K562 (cell line): ENCODE measurements around the gene DSE. TPM values are rescaled to one million over a fixed set of nuclear protein-coding genes. Genes with fewer than 3 reads are reported as not detected.

Experiments used
- ATAC-seq: fragments of 200-7000 bp; cut with Tn5 transposase; 3 replicates; pipeline ENCODE4 v1.9.1; 2020; ENCODE audit warnings: moderate library complexity
- BruUV-seq: library from RNA; stranded (reverse); fragments of 400-500 nt; replicated peaks from 2 replicates; lab custom pipeline; 2021; lab: Mats Ljungman, UMichigan
- CTCF ChIA-PET: fragments of 300-600 bp; formaldehyde crosslinking; extraction: SDS; loops from one replicate; lab custom pipeline; 2021; ENCODE audit warnings: low intra/inter-chr PET ratio; lab: Yijun Ruan, JAX
- POLR2A ChIA-PET: fragments of 300-600, 350-650 bp; sonication (Branson Sonifier 250); formaldehyde crosslinking; extraction: SDS; loops from one replicate; lab custom pipeline; 2021; ENCODE audit warnings: antibody characterized with exemption, inconsistent platforms; lab: Yijun Ruan, JAX
- DNase-seq, 4 experiments: peaks; one replicate each; pipeline versions ENCODE4 v3.0.0 to v3.0.0-alpha.2; 2011 to 2018; ENCODE audit warnings: low spot score in 3 of 4, mixed read lengths in 3 of 4; ENCODE audit errors: extremely low read depth in 1 of 4
- FAIRE-seq: peaks from 2 replicates; lab custom pipeline; 2011; peaks lifted over from hg19 to GRCh38; lab: Jason Lieb, UNC
- H2AFZ ChIP-seq: 2 replicates; pipeline ENCODE4 v1.6.0; 2011; ENCODE audit warnings: low read depth, low read length, control low read depth, inconsistent platforms
- H3K27ac ChIP-seq: fragments of 200-600 bp; 3 replicates; pipeline ENCODE4 v1.8.0; 2011; ENCODE audit warnings: low read depth, mild to moderate bottlenecking, control low read depth, inconsistent platforms, low read length, moderate library complexity, mixed read lengths; ENCODE audit errors: extremely low read depth
- H3K27me3 ChIP-seq, 2 experiments: fragments of 300-600 bp in 1 of 2; 2 replicates in 1 of 2; 3 replicates in 1 of 2; pipeline versions ENCODE4 v1.6.0 to v1.8.0; 2011; ENCODE audit warnings: inconsistent platforms in 2 of 2, low read length in 2 of 2, mild to moderate bottlenecking in 1 of 2, mixed read lengths in 1 of 2, moderate library complexity in 1 of 2; ENCODE audit not compliant: control insufficient read depth in 2 of 2, insufficient read depth in 2 of 2
- H3K36me3 ChIP-seq: fragments of 300-600 bp; 3 replicates; pipeline ENCODE4 v1.8.0; 2011; ENCODE audit warnings: mild to moderate bottlenecking, low read length, inconsistent platforms; ENCODE audit not compliant: control insufficient read depth, insufficient read depth
- H3K4me1 ChIP-seq, 2 experiments: fragments of 200-600 bp in 1 of 2; replicated peaks in 1 of 2; 2 replicates in 1 of 2; 3 replicates in 1 of 2; pipeline versions ENCODE4 v1.5.1 to v1.8.0; 2011; ENCODE audit warnings: inconsistent platforms in 2 of 2, low read length in 2 of 2, mild to moderate bottlenecking in 1 of 2, mixed read lengths in 1 of 2, moderate library complexity in 1 of 2; ENCODE audit not compliant: control insufficient read depth in 2 of 2, insufficient read depth in 2 of 2
- H3K4me2 ChIP-seq: 2 replicates; pipeline ENCODE4 v1.6.1; 2011; ENCODE audit warnings: low read length, control low read depth, inconsistent platforms, mixed read lengths; ENCODE audit not compliant: insufficient read depth
- H3K4me3 ChIP-seq: fragments of 200-600 bp; sonication (generic), shearing (Covaris generic); 2 replicates; pipeline ENCODE4 v1.5.1; 2016; ENCODE audit warnings: control low read depth, inconsistent platforms
- H3K79me2 ChIP-seq: fragments of 200-600 bp; 3 replicates; pipeline ENCODE4 v1.8.0; 2011; ENCODE audit warnings: low read length, inconsistent platforms; ENCODE audit not compliant: control insufficient read depth, insufficient read depth
- H3K9ac ChIP-seq, 2 experiments: 2 replicates each; pipeline versions ENCODE4 v1.6.0 to v1.6.1; 2011; ENCODE audit warnings: low read depth in 2 of 2, low read length in 2 of 2, control low read depth in 1 of 2, inconsistent platforms in 1 of 2, mild to moderate bottlenecking in 1 of 2, mixed read lengths in 1 of 2; ENCODE audit not compliant: insufficient read depth in 1 of 2
- H3K9me1 ChIP-seq: one replicate; pipeline ENCODE4 v1.6.0; 2011; ENCODE audit warnings: inconsistent platforms, mild to moderate bottlenecking, low read length, moderate library complexity; ENCODE audit not compliant: control insufficient read depth, insufficient read depth
- H3K9me3 ChIP-seq: replicated peaks from 2 replicates; pipeline ENCODE4 v1.5.1; 2011; ENCODE audit warnings: low read depth, low read length, inconsistent platforms; ENCODE audit not compliant: control insufficient read depth, insufficient read depth
- H4K20me1 ChIP-seq: replicated peaks from 2 replicates; pipeline ENCODE4 v1.6.1; 2011; ENCODE audit warnings: low read length, inconsistent platforms, mixed read lengths; ENCODE audit not compliant: control insufficient read depth, insufficient read depth
- CBX8 ChIP-seq: fragments of 200-600 bp; sonication (generic); IDR thresholded peaks from 2 replicates; pipeline ENCODE4 v1.6.1; 2012; ENCODE audit warnings: borderline replicate concordance, mixed run types, low read depth, mild to moderate bottlenecking, moderate library complexity, mixed read lengths, low read length, control low read depth, inconsistent platforms; ENCODE audit not compliant: poor library complexity, severe bottlenecking; ENCODE audit errors: extremely low read depth
- NELFE ChIP-seq: IDR thresholded peaks from 2 replicates; pipeline ENCODE4 v1.6.1; 2011; ENCODE audit warnings: mild to moderate bottlenecking; ENCODE audit not compliant: insufficient read depth, insufficient read length
- THAP7 ChIP-seq: fragments of 250-450 bp; sonication (Bioruptor Pico); IDR thresholded peaks from 2 replicates; pipeline ENCODE4 v1.5.0; 2021
- XRCC5 ChIP-seq: fragments of 200-400 bp; formaldehyde crosslinking; IDR thresholded peaks from 2 replicates; pipeline ENCODE4 v1.6.1; 2017; ENCODE audit warnings: low read depth, mild to moderate bottlenecking, low read length
- ZNF830 ChIP-seq: fragments of 250-450 bp; sonication (Bioruptor Pico); IDR thresholded peaks from 2 replicates; pipeline ENCODE4 v1.5.0; 2021; ENCODE audit warnings: mild to moderate bottlenecking
- WGBS: fragments of 100-300 bp; shearing (Covaris generic); methylation state at CpG from one replicate; pipeline ENCODE4 v1.1.6; 2016; ENCODE audit warnings: low coverage, mixed read lengths; ENCODE audit not compliant: insufficient coverage; ENCODE audit errors: missing lambda C conversion rate; 5-methylcytosine and 5-hydroxymethylcytosine counted together
- in situ Hi-C: fragments of 300-500 bp; cut with MboI; formaldehyde crosslinking; loops from 4 replicates; pipeline ENCODE4 v1.15.0; 2018; ENCODE audit warnings: inconsistent platforms, mixed read lengths
- intact Hi-C: fragments of 100-400 bp; cut with micrococcal nuclease; formaldehyde crosslinking; loops from 2 replicates; pipeline ENCODE4 v1.14.2; 2022
- polyA plus RNA-seq, 8 experiments: library from polyadenylated mRNA; depleted of rRNA in 4 of 8; stranded (reverse) in 5 of 8; unstranded in 3 of 8; fragments of >200 nt; fragmentation: Nextera tagmentation in 2 of 8; fragmentation: Illumina TruSeq in 1 of 8; extraction: Ambion mirVana in 2 of 8; extraction: Trizol in 1 of 8; gene quantifications; 2 replicates each; pipeline versions ENCODE4 v1.2.1 to v1.2.3, GENCODE V29; 2011 to 2014; ENCODE audit warnings: inconsistent platforms in 1 of 8, missing spikeins in 1 of 8
- total RNA-seq, 7 experiments: library from RNA; depleted of rRNA in 6 of 7; stranded (reverse); fragments of >200 nt in 6 of 7; fragmentation: Illumina TruSeq in 2 of 7; extraction: Trizol in 2 of 7; gene quantifications; 2 replicates each; pipeline versions ENCODE4 v1.2.1 to v1.2.3, GENCODE V29; 2011 to 2021; ENCODE audit warnings: low replicate concordance in 1 of 7

Gene DSE
- total and polyA plus RNA-seq, 9 of the 15 experiments (the other 6 are each of a cell fraction or from before 2014, with no cell fraction given) = 0.49 to 1.7 (median 0.79) TPM

DNA sequence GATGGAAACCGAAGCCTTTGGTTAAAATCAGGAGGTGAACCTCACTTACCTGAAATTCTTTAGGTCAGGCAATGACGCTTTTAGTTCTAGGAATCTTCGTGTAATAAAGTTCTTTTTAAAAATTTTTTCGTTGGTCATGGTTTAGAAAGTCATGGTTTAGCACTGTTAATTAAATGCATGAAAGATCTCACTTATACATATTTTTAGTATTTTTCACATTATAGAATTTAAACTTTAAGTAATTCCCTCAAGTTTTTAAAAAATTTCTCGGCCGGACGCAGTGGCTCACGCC is 1.1 kb downstream of the DSE start:
- no peak for DNase-seq
- Histone ChIP-seq H3K27ac (no peak overlapping the region), H4K20me1 (no peaks in the 10 kb centered on the region), H2AFZ (no peak overlapping the region), H3K4me3 (no peak overlapping the region), H3K27me3 (peaks cover 17 to 29% of the 10 kb centered on the region in 2 experiments; a peak in 4 of 5 replicates), H3K9me3 (no peaks in the 10 kb centered on the region), H3K9me1 (no peaks in the 10 kb centered on the region), H3K9ac (no peak overlapping the region), H3K4me2 (no peak overlapping the region), H3K79me2 (no peaks in the 10 kb centered on the region), H3K36me3 (no peaks in the 10 kb centered on the region), H3K4me1 (peaks cover 0 to 14% of the 10 kb centered on the region in 2 experiments; a peak in 2 of 5 replicates)
- intact Hi-C loops (no loop called here), in situ Hi-C loops (loop anchor here (5.0 kb wide), 1 partner anchor 60 kb away; no protein-coding TSS in a partner anchor)
- WGBS = 17% methylated on average over 6 of the region's 8 CpGs
- ChIA-PET CTCF (no interaction called here), POLR2A (interaction anchor here (1.1 kb wide), 1 partner anchor 130 kb away, joined by 3 read pairs; no protein-coding TSS in a partner anchor)
- no peak for TF ChIP-seq THAP7 (CRISPR knock-in tag)
- TF ChIP-seq CBX8 = peak; percentile 40
- BruUV-seq = no TSS peak
- no peak for ATAC-seq
- FAIRE-seq = no peak

DNA sequence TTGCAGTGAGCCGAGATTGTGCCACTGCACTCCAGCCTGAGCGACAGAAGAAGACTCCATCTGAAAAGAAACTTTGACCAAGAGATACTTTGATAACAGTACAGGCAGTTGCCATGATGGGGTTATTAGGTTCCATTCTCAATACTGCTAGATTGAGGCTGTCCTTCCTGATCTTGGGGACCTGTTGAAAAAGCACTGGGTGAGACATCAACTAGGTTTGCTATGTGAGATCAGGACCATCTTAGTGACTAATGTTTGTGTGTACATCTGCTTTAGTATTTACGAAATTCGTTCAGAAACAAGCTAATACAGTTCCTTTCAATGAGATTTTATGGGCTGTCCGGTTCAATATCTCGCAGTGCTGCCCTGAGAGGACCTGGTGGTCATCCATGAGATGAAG is 2.6 kb downstream of the DSE start:
- ChIA-PET CTCF (no interaction called here), POLR2A (no interaction called here)
- ATAC-seq (no peak), DNase-seq (no peak), FAIRE-seq (no peak)
- WGBS = 2% methylated on average over 6 of the region's 6 CpGs
- intact Hi-C loops = no loop called here
- Histone ChIP-seq H3K36me3 (no peaks in the 10 kb centered on the region), H4K20me1 (no peaks in the 10 kb centered on the region), H3K27me3 (peaks cover 15 to 22% of the 10 kb centered on the region in 2 experiments; a peak in 4 of 5 replicates), H2AFZ (no peak overlapping the region), H3K27ac (no peak overlapping the region), H3K4me2 (no peak overlapping the region), H3K9ac (no peak overlapping the region), H3K4me1 (peaks cover 0 to 14% of the 10 kb centered on the region in 2 experiments; a peak in 2 of 5 replicates), H3K79me2 (no peaks in the 10 kb centered on the region), H3K9me3 (no peaks in the 10 kb centered on the region), H3K9me1 (no peaks in the 10 kb centered on the region), H3K4me3 (no peak overlapping the region)
- no peak for TF ChIP-seq ZNF830 (CRISPR knock-in tag)
- TF ChIP-seq NELFE = no peak
- no peak for TF ChIP-seq XRCC5
- BruUV-seq = no TSS peak
- in situ Hi-C loops = loop anchor here (5.0 kb wide), 1 partner anchor 61 kb away; no protein-coding TSS in a partner anchor
